Keratinocyte (primary cell): ENCODE measurements around the gene VAV2. TPM values are rescaled to one million over a fixed set of nuclear protein-coding genes. Genes with fewer than 3 reads are reported as not detected.

Source experiments
- DNase-seq: peaks from one replicate; pipeline ENCODE4 v3.0.0-alpha.2; 2011; ENCODE audit warnings: low read depth, missing footprints, low spot score
- FAIRE-seq: peaks from 2 replicates; lab custom pipeline; 2011; peaks lifted over from hg19 to GRCh38; lab: Jason Lieb, UNC
- H2AFZ ChIP-seq: 2 replicates; pipeline ENCODE4 v1.6.0; 2012; ENCODE audit warnings: low read length, control low read depth, inconsistent platforms; ENCODE audit not compliant: control insufficient read depth
- H3K27ac ChIP-seq: 2 replicates; pipeline ENCODE4 v1.5.1; 2011; ENCODE audit warnings: low read length; ENCODE audit not compliant: control insufficient read depth, insufficient read depth
- H3K27me3 ChIP-seq: 3 replicates; pipeline ENCODE4 v1.6.0; 2011; ENCODE audit warnings: low read length; ENCODE audit not compliant: control insufficient read depth, insufficient read depth; ENCODE audit errors: extremely low read depth
- H3K36me3 ChIP-seq, 2 experiments: 2 replicates in 1 of 2; 3 replicates in 1 of 2; pipeline ENCODE4 v1.5.1; 2011; ENCODE audit warnings: low read length in 2 of 2, mild to moderate bottlenecking in 1 of 2; ENCODE audit not compliant: control insufficient read depth in 2 of 2, insufficient read depth in 2 of 2; ENCODE audit errors: extremely low read depth in 1 of 2
- H3K4me1 ChIP-seq: 3 replicates; pipeline ENCODE4 v1.5.1; 2011; ENCODE audit warnings: low read length; ENCODE audit not compliant: control insufficient read depth, insufficient read depth; ENCODE audit errors: extremely low read depth
- H3K4me2 ChIP-seq: 3 replicates; pipeline ENCODE4 v1.6.0; 2011; ENCODE audit warnings: low read depth, low read length; ENCODE audit not compliant: control insufficient read depth, insufficient read depth; ENCODE audit errors: extremely low read depth
- H3K4me3 ChIP-seq, 3 experiments: fragments of 200-600 bp in 1 of 3; sonication (generic) in 1 of 3; 2 replicates in 2 of 3; 3 replicates in 1 of 3; pipeline ENCODE4 v1.5.1; 2011 to 2016; ENCODE audit warnings: low read length in 3 of 3, mild to moderate bottlenecking in 3 of 3, control low read depth in 2 of 3, inconsistent platforms in 1 of 3, low read depth in 1 of 3, mixed read lengths in 1 of 3, mixed run types in 1 of 3, moderate library complexity in 1 of 3; ENCODE audit not compliant: control insufficient read depth in 2 of 3, insufficient read depth in 2 of 3; ENCODE audit errors: extremely low read depth in 1 of 3
- H3K79me2 ChIP-seq: 2 replicates; pipeline ENCODE4 v1.6.0; 2012; ENCODE audit warnings: low read length; ENCODE audit not compliant: control insufficient read depth, insufficient read depth
- H3K9ac ChIP-seq: 3 replicates; pipeline ENCODE4 v1.6.0; 2011; ENCODE audit warnings: low read length; ENCODE audit not compliant: control insufficient read depth, insufficient read depth; ENCODE audit errors: extremely low read depth
- H3K9me1 ChIP-seq: 3 replicates; pipeline ENCODE4 v1.6.0; 2011; ENCODE audit warnings: low read length; ENCODE audit not compliant: control insufficient read depth, insufficient read depth; ENCODE audit errors: extremely low read depth
- H3K9me3 ChIP-seq: 2 replicates; pipeline ENCODE4 v1.5.1; 2012; ENCODE audit warnings: low read depth, low read length; ENCODE audit not compliant: control insufficient read depth
- H4K20me1 ChIP-seq: 3 replicates; pipeline ENCODE4 v1.6.0; 2011; ENCODE audit warnings: low read length; ENCODE audit not compliant: control insufficient read depth, insufficient read depth; ENCODE audit errors: extremely low read depth
- EZH2 ChIP-seq: IDR thresholded peaks from one replicate; pipeline ENCODE4 v1.6.1; 2012; ENCODE audit warnings: inconsistent platforms, mild to moderate bottlenecking, low read length, moderate library complexity
- dilution Hi-C: fragments of 300-500 bp; cut with MboI; formaldehyde crosslinking; loops from one replicate; pipeline ENCODE4 v1.7.0; 2020; ENCODE audit warnings: low sequenced_read_pairs; ENCODE audit not compliant: extremely low pct_ligation_motif_present
- polyA plus RNA-seq, 5 experiments: library from polyadenylated mRNA; depleted of rRNA in 3 of 5; stranded (reverse) in 3 of 5; stranded (forward) in 1 of 5; unstranded in 1 of 5; fragments of >200 nt; gene quantifications; 1 replicate in 1 of 5; 2 replicates in 3 of 5; 3 replicates in 1 of 5; pipeline versions ENCODE4 v1.2.1 to v1.2.3, GENCODE V29; 2011 to 2012; ENCODE audit warnings: missing spikeins in 2 of 5, low read depth in 1 of 5, low replicate concordance in 1 of 5
- TF ChIP-seq, protein P1 (sequence below), 3 experiments: IDR thresholded peaks in 1 of 3; conservative IDR thresholded peaks in 1 of 3; optimal IDR thresholded peaks in 1 of 3; 2 replicates in 2 of 3; 3 replicates in 1 of 3; pipeline versions ENCODE3 to v1.5.1; 2011; ENCODE audit warnings: low read length in 3 of 3, mild to moderate bottlenecking in 3 of 3, moderate library complexity in 2 of 3, control low read depth in 1 of 3, inconsistent platforms in 1 of 3; ENCODE audit not compliant: insufficient read depth in 2 of 3; ENCODE audit errors: extremely low read depth in 1 of 3

The VAV2 gene
- polyA plus RNA-seq, 1 donor (not counting 4 experiments of a cell fraction or from before 2014, with no cell fraction given) = 16.4 TPM

DNA sequence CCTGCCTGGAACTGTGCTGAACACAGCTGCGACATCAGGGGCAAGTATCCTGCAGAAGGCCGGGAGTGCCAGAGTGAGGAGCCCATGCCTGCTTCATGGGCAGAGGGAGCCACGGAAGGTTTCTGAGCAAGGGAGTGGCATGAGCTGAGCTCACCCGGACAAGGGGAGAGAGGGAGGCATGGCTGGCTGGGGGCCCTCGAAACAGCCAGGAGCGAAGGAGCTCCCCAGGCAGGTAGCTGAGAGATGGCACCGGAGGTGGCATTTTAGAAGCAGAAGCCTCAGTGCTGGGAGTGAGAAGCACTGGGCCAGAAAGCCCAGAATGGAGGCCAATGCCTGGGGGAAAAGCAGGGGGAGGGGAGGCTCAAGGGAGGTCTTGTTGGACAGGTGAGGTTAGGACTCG, 197.1 kb downstream of the VAV2 start:
- no peak overlapping the region for H3K4me3 ChIP-seq
- H3K9ac ChIP-seq = no peak overlapping the region
- DNase-seq (no peak), FAIRE-seq (no peak)
- dilution Hi-C loops = no loop called here
- H4K20me1 ChIP-seq = no peaks in the 10 kb centered on the region
- H3K27me3 ChIP-seq = no peaks in the 10 kb centered on the region
- no peaks in the 10 kb centered on the region for H3K9me3 ChIP-seq
- TF ChIP-seq EZH2 = no peak
- TF ChIP-seq, protein P1, sequence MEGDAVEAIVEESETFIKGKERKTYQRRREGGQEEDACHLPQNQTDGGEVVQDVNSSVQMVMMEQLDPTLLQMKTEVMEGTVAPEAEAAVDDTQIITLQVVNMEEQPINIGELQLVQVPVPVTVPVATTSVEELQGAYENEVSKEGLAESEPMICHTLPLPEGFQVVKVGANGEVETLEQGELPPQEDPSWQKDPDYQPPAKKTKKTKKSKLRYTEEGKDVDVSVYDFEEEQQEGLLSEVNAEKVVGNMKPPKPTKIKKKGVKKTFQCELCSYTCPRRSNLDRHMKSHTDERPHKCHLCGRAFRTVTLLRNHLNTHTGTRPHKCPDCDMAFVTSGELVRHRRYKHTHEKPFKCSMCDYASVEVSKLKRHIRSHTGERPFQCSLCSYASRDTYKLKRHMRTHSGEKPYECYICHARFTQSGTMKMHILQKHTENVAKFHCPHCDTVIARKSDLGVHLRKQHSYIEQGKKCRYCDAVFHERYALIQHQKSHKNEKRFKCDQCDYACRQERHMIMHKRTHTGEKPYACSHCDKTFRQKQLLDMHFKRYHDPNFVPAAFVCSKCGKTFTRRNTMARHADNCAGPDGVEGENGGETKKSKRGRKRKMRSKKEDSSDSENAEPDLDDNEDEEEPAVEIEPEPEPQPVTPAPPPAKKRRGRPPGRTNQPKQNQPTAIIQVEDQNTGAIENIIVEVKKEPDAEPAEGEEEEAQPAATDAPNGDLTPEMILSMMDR (optimal IDR thresholded peaks at IDR 0.05 in 1 of 3, IDR thresholded peaks at IDR 0.05 in 1 of 3, conservative IDR thresholded peaks at IDR 0.05 in 1 of 3; ENCODE audit: extremely low read depth in 1 of 3, insufficient read depth in 2 of 3, low read length in 3 of 3) = no peak
- no peaks in the 10 kb centered on the region for H3K79me2 ChIP-seq
- no peaks in the 10 kb centered on the region for H3K9me1 ChIP-seq
- H3K27ac ChIP-seq = no peak overlapping the region
- H3K4me1 ChIP-seq = no peaks in the 10 kb centered on the region
- H3K36me3 ChIP-seq = peaks cover 27 to 31% of the 10 kb centered on the region in 2 experiments
- H3K4me2 ChIP-seq = no peak overlapping the region
- no peak overlapping the region for H2AFZ ChIP-seq

GRCh38 chr9:133794016-133794760, 197.9 kb downstream of the VAV2 start:
- TF ChIP-seq, protein P1 (optimal IDR thresholded peaks at IDR 0.05 in 1 of 3, IDR thresholded peaks at IDR 0.05 in 1 of 3, conservative IDR thresholded peaks at IDR 0.05 in 1 of 3; ENCODE audit: extremely low read depth in 1 of 3, insufficient read depth in 2 of 3, low read length in 3 of 3) = no peak
- no peak for TF ChIP-seq EZH2
- H3K36me3 ChIP-seq = peaks cover 27 to 36% of the 10 kb centered on the region in 2 experiments
- H3K4me2 ChIP-seq = no peak overlapping the region
- no peaks in the 10 kb centered on the region for H3K9me3 ChIP-seq
- no peak overlapping the region for H3K27ac ChIP-seq
- FAIRE-seq = no peak
- no peaks in the 10 kb centered on the region for H4K20me1 ChIP-seq
- H3K79me2 ChIP-seq = no peaks in the 10 kb centered on the region
- no peaks in the 10 kb centered on the region for H3K9me1 ChIP-seq
- no peak overlapping the region for H3K4me3 ChIP-seq
- no peaks in the 10 kb centered on the region for H3K4me1 ChIP-seq
- no peaks in the 10 kb centered on the region for H3K27me3 ChIP-seq
- dilution Hi-C loops = no loop called here
- DNase-seq = no peak
- no peak overlapping the region for H3K9ac ChIP-seq
- H2AFZ ChIP-seq = no peak overlapping the region
